HUES48 (cell line): ENCODE data around the gene BOLA3.
A peak's percentile ranks its signal among the peaks of the same experiment; 100 is the strongest.
"Not testable (repeated sequence)": the region's sequence is repeated elsewhere in the genome, so short reads cannot be mapped to it uniquely, and the experiment has no call there.

Experiments
- H3K27ac ChIP-seq: one replicate; pipeline ENCODE4 v1.7.0; 2013; ENCODE audit warnings: low read depth, low read length, inconsistent platforms
- H3K27me3 ChIP-seq: 2 replicates; pipeline ENCODE4 v1.6.1; 2013; ENCODE audit warnings: mild to moderate bottlenecking, low read length; ENCODE audit not compliant: control insufficient read depth, insufficient read depth
- H3K36me3 ChIP-seq: 2 replicates; pipeline ENCODE4 v1.6.1; 2013; ENCODE audit warnings: low read length; ENCODE audit not compliant: control insufficient read depth, insufficient read depth
- H3K4me1 ChIP-seq: 2 replicates; pipeline ENCODE4 v1.6.1; 2013; ENCODE audit warnings: mild to moderate bottlenecking, low read length; ENCODE audit not compliant: control insufficient read depth, insufficient read depth
- H3K4me3 ChIP-seq: 2 replicates; pipeline ENCODE4 v1.5.1; 2013; ENCODE audit warnings: mild to moderate bottlenecking, low read depth, low read length
- H3K9ac ChIP-seq: 2 replicates; pipeline ENCODE4 v1.6.1; 2013; ENCODE audit warnings: mild to moderate bottlenecking, low read depth, low read length, moderate library complexity
- H3K9me3 ChIP-seq: 2 replicates; pipeline ENCODE4 v1.6.1; 2013; ENCODE audit warnings: low read length; ENCODE audit not compliant: control insufficient read depth, insufficient read depth

Gene BOLA3

DNA sequence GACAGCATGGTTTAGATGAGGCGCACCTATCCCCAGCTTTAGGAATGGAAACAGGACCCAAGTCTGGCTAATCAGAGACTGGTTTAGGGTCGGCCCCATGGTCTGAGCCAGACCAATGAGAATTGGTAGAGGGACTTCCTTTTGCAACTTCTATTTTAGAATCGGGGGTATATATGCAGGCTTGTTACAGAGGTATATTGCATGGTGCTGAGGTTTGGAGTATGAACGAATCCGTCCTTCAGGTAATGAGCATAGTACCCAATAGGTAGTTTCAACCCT lies 1.5 kb upstream of the BOLA3 start:
- H3K27ac ChIP-seq = no peak overlapping the region
- H3K36me3 ChIP-seq = peaks cover 30% of the 10 kb centered on the region
- 0 out of 2 replicates have a peak, but pooled peaks cover 2% of the 10 kb centered on the region for H3K27me3 ChIP-seq
- no peak overlapping the region for H3K9ac ChIP-seq
- peak overlapping the region; percentile 98; the same call in 1 of the 2 replicates for H3K4me3 ChIP-seq
- no peaks in the 10 kb centered on the region for H3K9me3 ChIP-seq
- H3K4me1 ChIP-seq = peaks cover 12% of the 10 kb centered on the region

DNA sequence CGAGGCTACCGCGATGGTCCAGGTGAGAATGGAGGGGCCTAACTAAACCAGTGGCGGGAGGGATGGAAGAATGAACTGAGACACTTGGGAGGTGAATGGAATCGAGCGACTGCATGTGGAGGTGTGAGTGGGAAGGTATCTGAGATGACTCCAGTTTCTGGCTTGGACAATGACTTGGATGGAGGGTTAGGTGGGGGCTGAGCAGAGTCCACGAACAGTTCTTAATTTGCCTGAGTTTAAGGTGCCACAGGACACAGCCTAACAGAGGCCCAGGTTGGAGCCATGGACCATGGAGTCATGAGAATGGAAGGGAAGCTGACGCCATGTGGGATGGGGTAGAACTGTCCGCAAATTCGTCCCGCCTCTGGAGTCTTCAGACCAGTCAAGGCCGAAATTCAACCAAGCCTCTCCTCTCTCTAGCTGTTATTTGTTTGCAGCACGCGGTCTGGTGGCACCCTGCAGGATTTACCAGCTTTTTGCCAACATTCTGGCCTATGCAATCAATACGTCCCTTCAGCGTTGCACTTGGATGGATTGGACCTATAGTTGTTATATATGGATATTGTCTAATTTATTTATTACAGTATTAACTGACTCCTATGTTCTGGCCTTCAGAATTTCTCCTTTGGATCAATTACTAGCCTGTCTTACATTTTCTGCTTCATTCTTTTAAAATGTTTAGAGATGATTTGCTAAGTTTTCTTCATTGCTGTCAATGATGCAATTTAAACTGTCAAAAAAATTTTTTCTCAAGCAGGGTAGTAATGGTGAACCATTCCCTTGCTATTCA lies 940 bp upstream of the BOLA3 start:
- Histone ChIP-seq H3K27ac (peak overlapping the region; percentile 63), H3K36me3 (peaks cover 28% of the 10 kb centered on the region), H3K4me1 (peaks cover 12% of the 10 kb centered on the region), H3K4me3 (peak overlapping the region; percentile 98), H3K9me3 (no peaks in the 10 kb centered on the region), H3K9ac (peak overlapping the region; percentile 85), H3K27me3 (0 out of 2 replicates have a peak, but pooled peaks cover 2% of the 10 kb centered on the region)

DNA sequence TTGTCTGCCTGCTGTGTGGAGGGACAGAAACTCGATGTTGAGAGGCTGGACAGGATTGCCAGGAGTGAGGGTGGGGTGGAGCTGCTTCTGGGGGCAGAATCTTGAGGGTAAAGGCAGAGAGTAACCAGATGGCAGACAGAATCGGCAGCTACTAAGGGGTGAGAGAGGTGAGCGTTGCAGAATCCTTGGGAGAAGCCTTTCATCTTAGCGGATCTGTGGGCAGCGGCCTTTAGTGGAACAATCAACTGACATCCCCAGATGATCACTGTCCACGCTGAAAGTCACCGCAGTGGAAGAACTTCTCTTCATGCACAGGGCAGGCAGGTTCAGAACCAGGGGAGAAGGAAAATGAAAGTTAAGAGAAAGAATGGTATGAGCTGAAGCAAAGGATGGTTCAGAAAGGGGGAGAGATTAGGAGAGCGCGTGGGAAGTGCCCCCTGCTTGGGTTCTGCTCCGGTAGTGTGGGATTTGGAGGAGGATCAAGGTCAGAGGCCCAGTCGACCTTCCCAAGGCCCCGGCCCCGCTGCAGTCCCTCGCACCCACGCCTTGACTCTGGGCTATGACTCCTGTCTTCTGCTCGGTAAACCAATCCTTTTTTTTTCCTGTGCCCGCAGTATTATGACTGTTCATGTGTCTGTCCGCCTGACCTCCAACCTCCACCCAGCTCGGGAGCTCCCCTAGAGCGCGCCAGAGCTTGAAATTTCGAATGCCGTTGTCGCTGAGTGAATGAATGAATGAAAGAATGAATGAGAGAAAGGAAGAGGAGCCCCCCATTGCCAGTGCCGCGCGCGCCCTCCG lies 584 bp downstream of the BOLA3 start:
- H3K4me3 ChIP-seq = peak overlapping the region; percentile 98
- peak overlapping the region; percentile 89 for H3K9ac ChIP-seq
- 0 out of 2 replicates have a peak, but pooled peaks cover 2% of the 10 kb centered on the region for H3K27me3 ChIP-seq
- peaks cover 12% of the 10 kb centered on the region for H3K4me1 ChIP-seq
- no peaks in the 10 kb centered on the region for H3K9me3 ChIP-seq
- peaks cover 22% of the 10 kb centered on the region for H3K36me3 ChIP-seq
- peak overlapping the region; percentile 47 for H3K27ac ChIP-seq

DNA sequence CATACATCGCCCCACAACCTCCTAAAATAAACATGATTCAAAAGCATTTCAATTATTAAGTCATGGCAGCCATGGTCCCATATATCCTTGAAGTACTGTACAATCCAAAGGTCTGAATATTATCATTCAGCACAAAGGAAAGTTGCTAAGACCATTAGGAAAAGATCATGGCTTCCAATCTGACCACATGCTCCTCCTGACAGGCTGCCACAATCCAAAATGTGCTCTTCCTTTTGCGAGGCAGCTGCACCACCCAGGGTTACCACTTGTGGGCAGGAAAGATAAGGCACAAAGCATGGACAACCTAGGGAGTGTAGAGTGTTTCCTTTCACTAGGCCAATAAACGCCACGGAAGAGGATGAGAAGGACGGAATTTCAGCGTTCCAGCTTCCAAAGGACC lies 5.4 kb downstream of the BOLA3 start:
- Histone ChIP-seq H3K4me1 (peaks cover 4% of the 10 kb centered on the region; the same call in 1 of the 2 replicates), H3K9me3 (no peaks in the 10 kb centered on the region), H3K27me3 (no peaks in the 10 kb centered on the region), H3K36me3 (peaks cover 28% of the 10 kb centered on the region), H3K27ac (no peak overlapping the region), H3K9ac (no peak overlapping the region), H3K4me3 (no peak overlapping the region)

DNA sequence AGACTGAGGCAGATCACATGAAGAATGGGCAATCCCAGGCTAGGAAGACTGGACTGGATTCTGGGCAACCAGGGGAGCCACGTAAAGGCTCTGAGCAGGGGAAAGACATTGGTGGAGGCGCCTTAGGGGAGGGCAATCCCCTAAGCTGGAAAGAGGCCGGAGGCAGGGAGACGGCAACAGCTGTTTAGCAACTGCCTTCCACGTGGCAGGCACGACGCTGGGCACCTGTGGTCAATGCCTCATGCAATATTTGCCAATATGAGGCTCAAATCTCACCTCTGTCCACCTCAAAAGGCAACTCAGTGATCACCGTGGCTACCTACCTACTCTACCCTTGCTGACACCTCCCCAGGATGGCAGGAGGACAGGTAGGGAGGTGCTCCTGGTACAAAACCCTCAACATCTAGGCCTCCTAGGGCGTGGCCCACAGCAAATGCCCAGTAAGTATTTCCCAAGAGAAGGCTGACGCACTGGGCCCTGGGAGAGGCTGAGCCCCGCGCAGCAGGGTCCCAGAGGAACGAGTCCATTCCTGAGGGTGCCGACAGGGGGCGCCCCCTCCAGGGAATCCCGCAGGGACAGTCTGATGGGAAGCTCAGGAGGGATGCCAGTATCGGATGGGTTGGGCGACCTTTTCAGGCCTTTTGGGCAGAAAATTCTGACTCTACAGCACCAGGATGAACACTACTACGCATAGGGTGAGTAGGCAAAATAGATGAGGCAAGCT lies 8.9 kb downstream of the BOLA3 start:
- no peaks in the 10 kb centered on the region for H3K4me1 ChIP-seq
- no peak overlapping the region for H3K27ac ChIP-seq
- H3K9me3 ChIP-seq = no peaks in the 10 kb centered on the region
- no peak overlapping the region for H3K4me3 ChIP-seq
- H3K36me3 ChIP-seq = peaks cover 42% of the 10 kb centered on the region
- H3K9ac ChIP-seq = no peak overlapping the region
- H3K27me3 ChIP-seq = no peaks in the 10 kb centered on the region

DNA sequence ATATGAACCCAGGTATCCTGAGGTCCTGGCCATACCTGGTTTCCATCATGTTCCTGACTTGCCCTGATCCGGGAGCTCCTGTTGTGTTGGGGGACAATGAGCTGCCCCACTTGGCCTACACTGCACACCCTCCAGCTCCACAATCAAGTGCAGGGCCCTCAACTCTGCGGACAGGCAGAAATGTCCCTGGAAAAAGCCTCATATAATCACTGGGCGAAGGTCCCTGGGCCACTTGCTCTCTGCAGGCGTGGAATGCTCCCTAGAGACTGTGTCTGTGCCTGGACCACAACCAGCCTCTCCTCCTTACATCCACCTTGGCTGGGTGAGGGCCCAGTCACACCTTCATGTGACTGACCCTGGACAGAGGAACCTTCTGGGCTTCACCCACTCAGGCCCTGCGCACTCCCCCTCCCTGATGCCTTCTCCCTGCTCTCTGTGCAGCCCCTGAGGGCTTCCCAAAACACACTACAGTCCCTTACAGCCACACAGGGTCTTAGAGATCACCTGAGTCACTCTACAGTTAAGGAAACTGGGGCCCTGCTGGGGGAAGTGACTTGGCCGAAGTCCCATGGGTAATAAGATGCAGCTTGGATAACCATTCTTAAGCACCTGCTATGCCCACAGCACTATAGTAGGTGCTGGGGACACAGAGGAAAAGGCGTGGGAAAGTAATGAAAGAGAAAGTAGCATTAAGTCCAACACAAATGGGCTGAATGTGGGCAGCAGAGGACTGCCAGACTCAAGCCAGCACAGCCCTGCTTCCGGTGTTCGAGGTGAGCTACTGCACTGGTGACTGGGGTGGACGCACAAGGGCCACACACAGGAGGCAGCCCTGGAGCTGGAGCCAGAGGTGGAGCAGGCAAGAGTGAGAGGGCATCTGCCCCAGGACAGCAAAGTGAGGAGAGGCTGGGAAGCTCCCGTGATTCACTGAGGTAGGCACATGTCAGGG lies 9.8 kb downstream of the BOLA3 start:
- no peaks in the 10 kb centered on the region for H3K4me1 ChIP-seq
- no peak overlapping the region for H3K27ac ChIP-seq
- H3K9me3 ChIP-seq = no peaks in the 10 kb centered on the region
- H3K27me3 ChIP-seq = no peaks in the 10 kb centered on the region
- H3K4me3 ChIP-seq = no peak overlapping the region
- H3K36me3 ChIP-seq = peaks cover 42% of the 10 kb centered on the region
- no peak overlapping the region for H3K9ac ChIP-seq

DNA sequence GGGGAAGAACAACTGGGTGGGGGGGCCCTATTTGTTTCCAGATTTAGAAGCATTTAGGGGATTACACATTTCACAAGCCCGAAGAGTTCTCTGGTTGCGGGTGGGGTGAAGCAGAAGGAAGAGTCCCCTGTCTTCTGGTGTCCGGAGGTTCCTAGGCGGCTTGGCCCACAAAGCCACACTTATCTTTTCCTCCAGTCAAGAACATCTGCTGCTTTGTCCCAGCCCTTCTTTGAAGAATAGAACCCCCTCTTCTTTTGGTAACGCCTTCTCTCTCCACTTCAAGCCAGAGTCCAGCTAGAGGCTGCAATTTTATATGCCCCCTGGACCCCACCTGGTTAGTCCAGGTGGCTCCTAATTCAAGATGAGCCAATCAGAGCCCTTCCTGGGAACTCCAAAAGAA lies 15.8 kb downstream of the BOLA3 start:
- H3K27ac ChIP-seq = no peak overlapping the region
- H3K9me3 ChIP-seq = no peaks in the 10 kb centered on the region
- peaks cover 18% of the 10 kb centered on the region for H3K36me3 ChIP-seq
- H3K4me1 ChIP-seq = no peaks in the 10 kb centered on the region
- no peaks in the 10 kb centered on the region for H3K27me3 ChIP-seq
- no peak overlapping the region for H3K4me3 ChIP-seq
- no peak overlapping the region for H3K9ac ChIP-seq

DNA sequence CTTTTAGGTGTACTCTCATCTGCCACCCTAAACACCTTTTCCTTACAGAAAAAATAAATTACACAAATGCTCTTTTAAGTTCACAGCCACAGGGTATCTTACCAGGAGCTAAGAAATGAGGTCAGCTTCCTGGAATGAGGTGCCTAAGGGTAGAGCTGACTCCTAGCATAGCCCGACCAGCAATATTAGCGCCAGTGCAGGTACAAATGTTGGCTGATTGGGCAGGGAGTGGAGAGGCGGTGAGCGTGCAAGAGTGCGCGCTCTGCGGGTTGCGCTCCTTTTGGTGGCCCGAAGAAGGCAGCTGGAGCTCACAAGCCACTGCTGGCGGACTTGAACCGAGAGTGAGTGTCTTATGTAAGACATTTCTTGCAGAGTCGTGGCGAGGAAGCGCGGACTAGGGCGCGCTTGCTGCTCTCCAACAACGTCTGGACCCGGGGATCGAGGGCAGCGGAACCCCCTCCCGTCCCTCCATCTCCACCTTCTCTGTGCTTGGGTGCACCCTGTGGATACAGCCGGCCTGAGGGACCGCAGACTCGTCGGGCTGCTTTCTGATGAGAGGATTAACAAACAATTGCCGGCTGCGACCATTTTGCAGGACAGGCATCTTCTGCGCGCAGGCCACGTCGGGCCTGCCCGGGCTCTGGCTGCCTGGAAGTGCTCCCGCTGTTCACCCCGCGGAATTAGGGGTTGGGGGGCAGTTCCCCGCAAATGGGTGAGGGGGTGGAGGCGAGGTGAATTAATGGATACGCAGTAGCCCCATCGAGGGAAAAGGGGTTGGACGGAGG lies 17.3 kb downstream of the BOLA3 start:
- H3K4me1 ChIP-seq = no peaks in the 10 kb centered on the region
- no peak overlapping the region for H3K4me3 ChIP-seq
- no peaks in the 10 kb centered on the region for H3K9me3 ChIP-seq
- peaks cover 15% of the 10 kb centered on the region for H3K36me3 ChIP-seq
- H3K27me3 ChIP-seq = no peaks in the 10 kb centered on the region
- H3K9ac ChIP-seq = no peak overlapping the region
- H3K27ac ChIP-seq = no peak overlapping the region

DNA sequence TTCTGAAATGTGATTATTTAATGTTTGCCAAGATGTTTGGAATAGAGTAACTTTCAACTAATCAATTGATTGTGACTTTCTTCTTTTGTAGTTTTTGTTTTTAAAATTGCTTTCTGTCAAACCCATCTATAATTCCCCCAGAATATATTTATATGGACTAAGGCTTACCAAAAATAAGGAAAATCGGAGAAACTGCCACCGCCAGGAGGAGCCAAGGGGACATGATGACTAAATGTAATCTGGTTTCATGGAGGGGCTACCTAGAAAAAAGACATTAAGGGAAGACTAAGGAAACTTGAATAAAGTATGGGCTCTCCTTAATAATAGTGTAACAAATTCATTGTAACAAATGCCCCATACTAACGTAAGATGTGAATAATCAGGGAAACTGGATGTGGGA lies 19.5 kb downstream of the BOLA3 start:
- no peak overlapping the region for H3K9ac ChIP-seq
- no peaks in the 10 kb centered on the region for H3K27me3 ChIP-seq
- no peaks in the 10 kb centered on the region for H3K36me3 ChIP-seq
- H3K4me1 ChIP-seq = no peaks in the 10 kb centered on the region
- H3K27ac ChIP-seq = no peak overlapping the region
- no peak overlapping the region for H3K4me3 ChIP-seq
- H3K9me3 ChIP-seq = peaks cover 3% of the 10 kb centered on the region; the same call in 1 of the 2 replicates

DNA sequence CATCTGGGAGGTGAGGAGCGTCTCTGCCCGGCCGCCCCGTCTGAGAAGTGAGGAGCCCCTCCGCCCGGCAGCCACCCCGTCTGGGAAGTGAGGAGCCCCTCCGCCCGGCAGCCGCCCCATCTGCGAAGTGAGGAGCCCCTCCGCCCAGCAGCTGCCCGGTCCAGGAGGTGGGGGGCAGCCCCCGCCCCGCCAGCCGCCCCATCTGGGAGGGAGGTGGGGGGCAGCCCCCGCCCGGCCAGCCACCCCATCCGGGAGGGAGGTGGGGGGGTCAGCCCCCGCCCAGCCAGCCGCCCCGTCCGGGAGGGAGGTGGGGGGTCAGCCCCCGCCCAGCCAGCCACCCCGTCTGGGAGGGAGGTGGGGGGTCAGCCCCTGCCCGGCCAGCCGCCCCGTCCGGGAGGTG lies 23.8 kb downstream of the BOLA3 start:
- H3K27ac ChIP-seq, H3K9ac ChIP-seq, H3K27me3 ChIP-seq, H3K4me1 ChIP-seq, H3K36me3 ChIP-seq, H3K4me3 ChIP-seq: not testable (repeated sequence)
- H3K9me3 ChIP-seq = peaks cover 19% of the 10 kb centered on the region
